SK-N-SH treated with all-trans-retinoic acid at 6 μM for 48 hours (cell line): ENCODE measurements around the gene PPFIA4.

ENCODE experiments used
- ATAC-seq: fragments of 200-7000 bp; cut with Tn5 transposase; 3 replicates; pipeline ENCODE4 v1.9.1; 2020; ENCODE audit warnings: mild to moderate bottlenecking, moderate library complexity
- ARNTL ChIP-seq: fragments of 450-650 bp; formaldehyde crosslinking; IDR thresholded peaks from 2 replicates; pipeline ENCODE4 v1.5.0; 2020; ENCODE audit warnings: low read depth, mild to moderate bottlenecking, moderate library complexity, borderline replicate concordance
- BACH2 ChIP-seq: fragments of 250-450 bp; sonication (Bioruptor Pico); IDR thresholded peaks from 2 replicates; pipeline ENCODE4 v1.9.0; 2021; ENCODE audit warnings: mild to moderate bottlenecking, borderline replicate concordance
- CSDC2 ChIP-seq: fragments of 250-450 bp; sonication (Bioruptor Pico); IDR thresholded peaks from 2 replicates; pipeline ENCODE4 v1.5.0; 2020; ENCODE audit warnings: mild to moderate bottlenecking, moderate library complexity
- ESRRG ChIP-seq: fragments of 250-450 bp; sonication (Bioruptor Pico); IDR thresholded peaks from 2 replicates; pipeline ENCODE4 v1.6.1; 2021; ENCODE audit warnings: mild to moderate bottlenecking
- GLIS3 ChIP-seq: fragments of 250-450 bp; sonication (Bioruptor Pico); IDR thresholded peaks from 2 replicates; pipeline ENCODE4 v1.5.0; 2020; ENCODE audit warnings: mild to moderate bottlenecking, moderate library complexity
- ISL1 ChIP-seq: fragments of 250-450 bp; sonication (Bioruptor Pico); IDR thresholded peaks from 2 replicates; pipeline ENCODE4 v2.1.2; 2022; ENCODE audit warnings: mild to moderate bottlenecking, moderate library complexity
- OSR1 ChIP-seq: fragments of 250-450 bp; sonication (Bioruptor Pico); IDR thresholded peaks from 2 replicates; pipeline ENCODE4 v1.8.0; 2022; ENCODE audit warnings: moderate library complexity, mild to moderate bottlenecking, inconsistent platforms
- PPARA ChIP-seq: fragments of 250-450 bp; sonication (Bioruptor Pico); IDR thresholded peaks from 2 replicates; pipeline ENCODE4 v1.5.0; 2020; ENCODE audit warnings: mild to moderate bottlenecking, borderline replicate concordance
- RARB ChIP-seq: fragments of 250-450 bp; sonication (Bioruptor Pico); IDR thresholded peaks from 2 replicates; pipeline ENCODE4 v1.8.0; 2021; ENCODE audit warnings: mild to moderate bottlenecking, moderate library complexity
- SNAI2 ChIP-seq: fragments of 250-450 bp; sonication (Bioruptor Pico); IDR thresholded peaks from 2 replicates; pipeline ENCODE4 v1.5.0; 2020; ENCODE audit warnings: mild to moderate bottlenecking, moderate library complexity
- TCF4 ChIP-seq: fragments of 250-450 bp; sonication (Bioruptor Pico); IDR thresholded peaks from 2 replicates; pipeline ENCODE4 v1.8.0; 2021; ENCODE audit warnings: mild to moderate bottlenecking, moderate library complexity, borderline replicate concordance
- TOX ChIP-seq: fragments of 250-450 bp; sonication (Bioruptor Pico); IDR thresholded peaks from 2 replicates; pipeline ENCODE4 v1.8.0; 2021; ENCODE audit warnings: mild to moderate bottlenecking, moderate library complexity, borderline replicate concordance
- ZC3H10 ChIP-seq: fragments of 250-450 bp; sonication (Bioruptor Pico); IDR thresholded peaks from 2 replicates; pipeline ENCODE4 v1.5.1; 2021; ENCODE audit warnings: mild to moderate bottlenecking, moderate library complexity
- ZFP3 ChIP-seq: fragments of 250-450 bp; sonication (Bioruptor Pico); IDR thresholded peaks from 2 replicates; pipeline ENCODE4 v1.5.0; 2020; ENCODE audit warnings: mild to moderate bottlenecking, moderate library complexity
- ZFP30 ChIP-seq: fragments of 450-650 bp; formaldehyde crosslinking; IDR thresholded peaks from 2 replicates; pipeline ENCODE4 v1.5.0; 2022; ENCODE audit warnings: mild to moderate bottlenecking, moderate library complexity
- ZNF70 ChIP-seq: fragments of 450-650 bp; formaldehyde crosslinking; IDR thresholded peaks from 2 replicates; pipeline ENCODE4 v1.5.0; 2020; ENCODE audit warnings: mild to moderate bottlenecking, moderate library complexity
- TF ChIP-seq, protein P1 (sequence below): fragments of 250-450 bp; sonication (Bioruptor Pico); IDR thresholded peaks from 2 replicates; pipeline ENCODE4 v1.8.0; 2020; ENCODE audit warnings: mild to moderate bottlenecking, moderate library complexity, borderline replicate concordance
- TF ChIP-seq, protein P2 (sequence below): fragments of 250-450 bp; sonication (Bioruptor Pico); IDR thresholded peaks from 2 replicates; pipeline ENCODE4 v1.5.1; 2021; ENCODE audit warnings: mild to moderate bottlenecking, moderate library complexity
- TF ChIP-seq, protein P3 (sequence below): fragments of 250-450 bp; sonication (Bioruptor Pico); IDR thresholded peaks from 2 replicates; pipeline ENCODE4 v1.5.0; 2020; ENCODE audit warnings: mild to moderate bottlenecking, moderate library complexity
- TF ChIP-seq, protein P4 (sequence below): fragments of 250-450 bp; sonication (Bioruptor Pico); IDR thresholded peaks from 2 replicates; pipeline ENCODE4 v1.5.1; 2020; ENCODE audit warnings: low read depth, mild to moderate bottlenecking, moderate library complexity
- TF ChIP-seq, protein P5 (sequence below): fragments of 250-450 bp; sonication (Bioruptor Pico); IDR thresholded peaks from 2 replicates; pipeline ENCODE4 v1.8.0; 2021; ENCODE audit warnings: low read depth, mild to moderate bottlenecking, moderate library complexity, borderline replicate concordance

Gene PPFIA4

DNA sequence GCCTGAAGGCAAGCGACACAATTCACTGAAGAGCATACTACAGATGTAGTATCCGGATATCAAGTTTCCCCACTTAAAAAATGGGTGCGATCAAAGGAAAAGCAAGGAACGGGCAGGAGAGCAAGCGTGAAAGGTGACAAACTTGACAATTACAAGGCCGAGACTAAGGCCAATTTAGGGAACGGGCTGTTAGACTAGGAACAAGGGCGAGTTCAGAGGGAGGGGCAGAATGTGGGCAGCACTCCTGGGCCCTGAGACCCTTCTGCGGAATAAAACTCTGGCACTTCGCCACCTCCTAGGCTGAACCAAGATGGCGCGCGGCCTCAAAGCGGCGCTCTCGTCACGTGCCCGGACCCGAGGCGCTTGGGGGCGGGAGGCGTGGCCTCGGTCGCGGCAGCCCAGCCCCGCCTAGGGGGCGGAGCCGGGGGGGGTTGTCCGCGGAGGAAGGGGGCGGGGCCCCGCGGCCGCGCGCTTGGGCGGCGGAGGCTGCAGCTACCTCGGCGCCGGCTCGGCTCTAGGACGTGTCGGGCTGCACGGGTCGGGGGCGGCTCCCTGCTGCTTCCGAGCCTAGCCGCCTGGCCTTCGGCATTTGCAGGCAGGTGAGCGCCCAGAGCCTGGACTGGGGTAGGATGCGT is at the start of gene PPFIA4:
PPFIA4 (plus strand) TSS at position 461 of the 635 bp plus-strand sequence. CDS start 12,518 bp downstream, outside the sequence.
- ATAC-seq, result peak; percentile 91
- TF ChIP-seq ISL1 (no peak), PPARA (CRISPR knock-in tag) (no peak), GLIS3 (CRISPR knock-in tag) (0 out of 2 replicates have a peak, but pooled peaks have one; percentile 47), ZFP30 (CRISPR knock-in tag) (no peak), ZFP3 (no peak), SNAI2 (CRISPR knock-in tag) (no peak), CSDC2 (peak; percentile 72; the same call in 1 of the 2 replicates), ESRRG (no peak), ZC3H10 (CRISPR knock-in tag) (peak; percentile 16), TOX (CRISPR knock-in tag) (peak; percentile 62; the same call in 1 of the 2 replicates), ZNF70 (no peak), OSR1 (CRISPR knock-in tag) (no peak; the same call in 1 of the 2 replicates), RARB (CRISPR knock-in tag) (no peak), ARNTL (CRISPR knock-in tag) (peak; percentile 78; the same call in 1 of the 2 replicates), BACH2 (CRISPR knock-in tag) (no peak)
- TF ChIP-seq, protein P1, sequence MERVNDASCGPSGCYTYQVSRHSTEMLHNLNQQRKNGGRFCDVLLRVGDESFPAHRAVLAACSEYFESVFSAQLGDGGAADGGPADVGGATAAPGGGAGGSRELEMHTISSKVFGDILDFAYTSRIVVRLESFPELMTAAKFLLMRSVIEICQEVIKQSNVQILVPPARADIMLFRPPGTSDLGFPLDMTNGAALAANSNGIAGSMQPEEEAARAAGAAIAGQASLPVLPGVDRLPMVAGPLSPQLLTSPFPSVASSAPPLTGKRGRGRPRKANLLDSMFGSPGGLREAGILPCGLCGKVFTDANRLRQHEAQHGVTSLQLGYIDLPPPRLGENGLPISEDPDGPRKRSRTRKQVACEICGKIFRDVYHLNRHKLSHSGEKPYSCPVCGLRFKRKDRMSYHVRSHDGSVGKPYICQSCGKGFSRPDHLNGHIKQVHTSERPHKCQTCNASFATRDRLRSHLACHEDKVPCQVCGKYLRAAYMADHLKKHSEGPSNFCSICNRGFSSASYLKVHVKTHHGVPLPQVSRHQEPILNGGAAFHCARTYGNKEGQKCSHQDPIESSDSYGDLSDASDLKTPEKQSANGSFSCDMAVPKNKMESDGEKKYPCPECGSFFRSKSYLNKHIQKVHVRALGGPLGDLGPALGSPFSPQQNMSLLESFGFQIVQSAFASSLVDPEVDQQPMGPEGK (CRISPR knock-in tag), result no peak
- TF ChIP-seq, protein P2, sequence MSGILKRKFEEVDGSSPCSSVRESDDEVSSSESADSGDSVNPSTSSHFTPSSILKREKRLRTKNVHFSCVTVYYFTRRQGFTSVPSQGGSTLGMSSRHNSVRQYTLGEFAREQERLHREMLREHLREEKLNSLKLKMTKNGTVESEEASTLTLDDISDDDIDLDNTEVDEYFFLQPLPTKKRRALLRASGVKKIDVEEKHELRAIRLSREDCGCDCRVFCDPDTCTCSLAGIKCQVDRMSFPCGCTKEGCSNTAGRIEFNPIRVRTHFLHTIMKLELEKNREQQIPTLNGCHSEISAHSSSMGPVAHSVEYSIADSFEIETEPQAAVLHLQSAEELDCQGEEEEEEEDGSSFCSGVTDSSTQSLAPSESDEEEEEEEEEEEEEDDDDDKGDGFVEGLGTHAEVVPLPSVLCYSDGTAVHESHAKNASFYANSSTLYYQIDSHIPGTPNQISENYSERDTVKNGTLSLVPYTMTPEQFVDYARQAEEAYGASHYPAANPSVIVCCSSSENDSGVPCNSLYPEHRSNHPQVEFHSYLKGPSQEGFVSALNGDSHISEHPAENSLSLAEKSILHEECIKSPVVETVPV (CRISPR knock-in tag), result peak; percentile 23; the same call in 1 of the 2 replicates
- TF ChIP-seq, protein P3, sequence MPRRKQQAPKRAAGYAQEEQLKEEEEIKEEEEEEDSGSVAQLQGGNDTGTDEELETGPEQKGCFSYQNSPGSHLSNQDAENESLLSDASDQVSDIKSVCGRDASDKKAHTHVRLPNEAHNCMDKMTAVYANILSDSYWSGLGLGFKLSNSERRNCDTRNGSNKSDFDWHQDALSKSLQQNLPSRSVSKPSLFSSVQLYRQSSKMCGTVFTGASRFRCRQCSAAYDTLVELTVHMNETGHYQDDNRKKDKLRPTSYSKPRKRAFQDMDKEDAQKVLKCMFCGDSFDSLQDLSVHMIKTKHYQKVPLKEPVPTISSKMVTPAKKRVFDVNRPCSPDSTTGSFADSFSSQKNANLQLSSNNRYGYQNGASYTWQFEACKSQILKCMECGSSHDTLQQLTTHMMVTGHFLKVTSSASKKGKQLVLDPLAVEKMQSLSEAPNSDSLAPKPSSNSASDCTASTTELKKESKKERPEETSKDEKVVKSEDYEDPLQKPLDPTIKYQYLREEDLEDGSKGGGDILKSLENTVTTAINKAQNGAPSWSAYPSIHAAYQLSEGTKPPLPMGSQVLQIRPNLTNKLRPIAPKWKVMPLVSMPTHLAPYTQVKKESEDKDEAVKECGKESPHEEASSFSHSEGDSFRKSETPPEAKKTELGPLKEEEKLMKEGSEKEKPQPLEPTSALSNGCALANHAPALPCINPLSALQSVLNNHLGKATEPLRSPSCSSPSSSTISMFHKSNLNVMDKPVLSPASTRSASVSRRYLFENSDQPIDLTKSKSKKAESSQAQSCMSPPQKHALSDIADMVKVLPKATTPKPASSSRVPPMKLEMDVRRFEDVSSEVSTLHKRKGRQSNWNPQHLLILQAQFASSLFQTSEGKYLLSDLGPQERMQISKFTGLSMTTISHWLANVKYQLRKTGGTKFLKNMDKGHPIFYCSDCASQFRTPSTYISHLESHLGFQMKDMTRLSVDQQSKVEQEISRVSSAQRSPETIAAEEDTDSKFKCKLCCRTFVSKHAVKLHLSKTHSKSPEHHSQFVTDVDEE (CRISPR knock-in tag), result no peak
- TF ChIP-seq, protein P4, sequence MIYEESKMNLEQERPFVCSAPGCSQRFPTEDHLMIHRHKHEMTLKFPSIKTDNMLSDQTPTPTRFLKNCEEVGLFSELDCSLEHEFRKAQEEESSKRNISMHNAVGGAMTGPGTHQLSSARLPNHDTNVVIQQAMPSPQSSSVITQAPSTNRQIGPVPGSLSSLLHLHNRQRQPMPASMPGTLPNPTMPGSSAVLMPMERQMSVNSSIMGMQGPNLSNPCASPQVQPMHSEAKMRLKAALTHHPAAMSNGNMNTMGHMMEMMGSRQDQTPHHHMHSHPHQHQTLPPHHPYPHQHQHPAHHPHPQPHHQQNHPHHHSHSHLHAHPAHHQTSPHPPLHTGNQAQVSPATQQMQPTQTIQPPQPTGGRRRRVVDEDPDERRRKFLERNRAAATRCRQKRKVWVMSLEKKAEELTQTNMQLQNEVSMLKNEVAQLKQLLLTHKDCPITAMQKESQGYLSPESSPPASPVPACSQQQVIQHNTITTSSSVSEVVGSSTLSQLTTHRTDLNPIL, result no peak
- TF ChIP-seq, protein P5, sequence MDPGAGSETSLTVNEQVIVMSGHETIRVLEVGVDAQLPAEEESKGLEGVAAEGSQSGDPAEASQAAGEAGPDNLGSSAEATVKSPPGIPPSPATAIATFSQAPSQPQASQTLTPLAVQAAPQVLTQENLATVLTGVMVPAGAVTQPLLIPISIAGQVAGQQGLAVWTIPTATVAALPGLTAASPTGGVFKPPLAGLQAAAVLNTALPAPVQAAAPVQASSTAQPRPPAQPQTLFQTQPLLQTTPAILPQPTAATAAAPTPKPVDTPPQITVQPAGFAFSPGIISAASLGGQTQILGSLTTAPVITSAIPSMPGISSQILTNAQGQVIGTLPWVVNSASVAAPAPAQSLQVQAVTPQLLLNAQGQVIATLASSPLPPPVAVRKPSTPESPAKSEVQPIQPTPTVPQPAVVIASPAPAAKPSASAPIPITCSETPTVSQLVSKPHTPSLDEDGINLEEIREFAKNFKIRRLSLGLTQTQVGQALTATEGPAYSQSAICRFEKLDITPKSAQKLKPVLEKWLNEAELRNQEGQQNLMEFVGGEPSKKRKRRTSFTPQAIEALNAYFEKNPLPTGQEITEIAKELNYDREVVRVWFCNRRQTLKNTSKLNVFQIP (CRISPR knock-in tag), result no peak

DNA sequence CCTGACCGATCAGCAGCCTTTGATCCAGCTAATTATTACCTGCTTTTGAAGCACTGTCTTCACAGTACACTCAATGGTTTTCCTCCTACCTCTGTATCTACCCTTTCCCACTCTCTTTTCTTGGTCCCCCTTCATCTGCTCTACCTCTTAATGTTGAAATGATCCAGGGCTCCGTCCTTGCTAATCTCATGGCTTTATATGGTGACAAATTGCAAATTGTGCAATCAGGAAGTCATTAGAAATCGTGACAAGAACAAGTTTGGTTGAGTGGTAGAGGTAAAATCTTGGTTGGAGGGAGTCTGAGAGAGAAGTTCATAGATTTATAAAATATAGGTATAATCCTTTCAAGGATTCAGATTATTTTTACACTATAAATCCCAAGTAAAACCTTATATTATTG is 49.7 kb upstream of the PPFIA4 start:
- no peak for ATAC-seq
- TF ChIP-seq ZFP30 (CRISPR knock-in tag), result no peak
- TF ChIP-seq TCF4, result no peak
- TF ChIP-seq ZNF70, result no peak
- TF ChIP-seq ZFP3, result no peak
- no peak for TF ChIP-seq RARB (CRISPR knock-in tag)
- TF ChIP-seq ESRRG, result no peak
- TF ChIP-seq GLIS3 (CRISPR knock-in tag), result no peak
- no peak for TF ChIP-seq TOX (CRISPR knock-in tag)
- TF ChIP-seq ISL1, result no peak
- TF ChIP-seq, protein P3 (CRISPR knock-in tag), result no peak
- no peak for TF ChIP-seq ZC3H10 (CRISPR knock-in tag)
